Caco-2 (cell line): ENCODE data around the gene UBR4. TPM values are rescaled to one million over a fixed set of nuclear protein-coding genes. Genes with fewer than 3 reads are reported as not detected.
A peak's percentile ranks its signal among the peaks of the same experiment; 100 is the strongest.

Source experiments
- Bru-seq: library from RNA; stranded (reverse); fragments of 400-500 nt; gene quantifications from one replicate; lab custom pipeline; 2021; lab: Mats Ljungman, UMichigan
- BruChase-seq, 2 experiments: library from RNA; stranded (reverse); fragments of 400-500 nt; gene quantifications; one replicate each; lab custom pipeline; 2021; lab: Mats Ljungman, UMichigan
- BruUV-seq: library from RNA; stranded (reverse); fragments of 400-500 nt; replicated peaks from 2 replicates; lab custom pipeline; 2021; lab: Mats Ljungman, UMichigan
- CTCF ChIA-PET: fragments of 300-600 bp; sonication (Branson Sonifier 250); formaldehyde crosslinking; loops from one replicate; lab custom pipeline; 2022; ENCODE audit warnings: antibody characterized with exemption; lab: Charles Lee
- POLR2A ChIA-PET: fragments of 300-600 bp; sonication (Branson Sonifier 250); formaldehyde crosslinking; loops from one replicate; lab custom pipeline; 2022; ENCODE audit warnings: antibody characterized with exemption; lab: Charles Lee
- DNase-seq, 2 experiments: peaks; one replicate each; pipeline versions ENCODE4 v3.0.0 to v3.0.0-alpha.2; 2020 to 2022
- H3K27me3 ChIP-seq: replicated peaks from 2 replicates; pipeline ENCODE4 v1.6.0; 2011; ENCODE audit warnings: low read length; ENCODE audit not compliant: control insufficient read depth, insufficient read depth
- H3K36me3 ChIP-seq: 2 replicates; pipeline ENCODE4 v1.5.1; 2011; ENCODE audit warnings: low read length; ENCODE audit not compliant: control insufficient read depth, insufficient read depth
- H3K4me1 ChIP-seq: fragments of 250-450 bp; sonication (Bioruptor Pico); 2 replicates; pipeline ENCODE4 v1.5.1; 2020; ENCODE audit warnings: mild to moderate bottlenecking
- H3K4me3 ChIP-seq: 2 replicates; pipeline ENCODE4 v1.5.1; 2011; ENCODE audit warnings: low read depth, mild to moderate bottlenecking, control low read depth, low read length
- H3K9me3 ChIP-seq: fragments of 250-450 bp; sonication (Bioruptor Pico); 2 replicates; pipeline ENCODE4 v1.5.1; 2020; ENCODE audit warnings: mild to moderate bottlenecking, moderate library complexity
- H3K27ac Mint-ChIP-seq: one replicate; pipeline ENCODE4 v1.8.0; 2022; ENCODE audit warnings: mixed read lengths; ENCODE audit not compliant: unreplicated experiment
- H3K27me3 Mint-ChIP-seq: one replicate; pipeline ENCODE4 v1.8.0; 2022; ENCODE audit warnings: mixed read lengths; ENCODE audit not compliant: insufficient read depth, unreplicated experiment
- H3K36me3 Mint-ChIP-seq: one replicate; pipeline ENCODE4 v1.8.0; 2022; ENCODE audit warnings: mild to moderate bottlenecking, mixed read lengths; ENCODE audit not compliant: insufficient read depth, unreplicated experiment
- H3K4me1 Mint-ChIP-seq: one replicate; pipeline ENCODE4 v1.8.0; 2022; ENCODE audit warnings: low read depth, mixed read lengths; ENCODE audit not compliant: unreplicated experiment
- H3K4me3 Mint-ChIP-seq: one replicate; pipeline ENCODE4 v1.8.0; 2022; ENCODE audit warnings: mild to moderate bottlenecking, moderate library complexity, mixed read lengths; ENCODE audit not compliant: unreplicated experiment
- H3K9me3 Mint-ChIP-seq: one replicate; pipeline ENCODE4 v1.8.0; 2022; ENCODE audit warnings: mixed read lengths; ENCODE audit not compliant: unreplicated experiment
- intact Hi-C: fragments of 100-400 bp; cut with micrococcal nuclease; formaldehyde crosslinking; loops from one replicate; pipeline ENCODE4 v1.10.0; 2022; ENCODE audit not compliant: unreplicated experiment
- long read RNA-seq: library from polyadenylated mRNA; stranded (forward); transcript quantifications from one replicate; pipeline ENCODE4 v2.0.0, GENCODE V29; 2022
- total RNA-seq: library from RNA; stranded (reverse); gene quantifications from 2 replicates; pipeline ENCODE4 v1.2.3, GENCODE V29; 2022
- TF ChIP-seq, protein P1 (sequence below), 2 experiments: fragments of 200-600 bp in 1 of 2; IDR thresholded peaks; 1 replicate in 1 of 2; 2 replicates in 1 of 2; pipeline versions ENCODE4 v1.5.1 to v1.8.0; 2011 to 2022; ENCODE audit warnings: antibody characterized with exemption in 1 of 2, control low read depth in 1 of 2, inconsistent platforms in 1 of 2, low read depth in 1 of 2, low read length in 1 of 2, mild to moderate bottlenecking in 1 of 2, moderate library complexity in 1 of 2; ENCODE audit not compliant: insufficient read depth in 1 of 2, severe bottlenecking in 1 of 2, unreplicated experiment in 1 of 2

UBR4 gene
- 317 and 318 TPM in 2 replicates for total RNA-seq
- percentile 96 among the genes with signal in this experiment for Bru-seq, nascent RNA
- BruChase-seq, experiment 1, labeled RNA remaining after a 2-hour chase = percentile 96 among the genes with signal in this experiment
- percentile 97 among the genes with signal in this experiment for BruChase-seq, experiment 2, labeled RNA remaining after a 6-hour chase
- long read RNA-seq, partial matches to known transcripts = 70 of 87 reads
- long read RNA-seq, other reads (novel, unspliced or antisense) = 11 of 87 reads

DNA sequence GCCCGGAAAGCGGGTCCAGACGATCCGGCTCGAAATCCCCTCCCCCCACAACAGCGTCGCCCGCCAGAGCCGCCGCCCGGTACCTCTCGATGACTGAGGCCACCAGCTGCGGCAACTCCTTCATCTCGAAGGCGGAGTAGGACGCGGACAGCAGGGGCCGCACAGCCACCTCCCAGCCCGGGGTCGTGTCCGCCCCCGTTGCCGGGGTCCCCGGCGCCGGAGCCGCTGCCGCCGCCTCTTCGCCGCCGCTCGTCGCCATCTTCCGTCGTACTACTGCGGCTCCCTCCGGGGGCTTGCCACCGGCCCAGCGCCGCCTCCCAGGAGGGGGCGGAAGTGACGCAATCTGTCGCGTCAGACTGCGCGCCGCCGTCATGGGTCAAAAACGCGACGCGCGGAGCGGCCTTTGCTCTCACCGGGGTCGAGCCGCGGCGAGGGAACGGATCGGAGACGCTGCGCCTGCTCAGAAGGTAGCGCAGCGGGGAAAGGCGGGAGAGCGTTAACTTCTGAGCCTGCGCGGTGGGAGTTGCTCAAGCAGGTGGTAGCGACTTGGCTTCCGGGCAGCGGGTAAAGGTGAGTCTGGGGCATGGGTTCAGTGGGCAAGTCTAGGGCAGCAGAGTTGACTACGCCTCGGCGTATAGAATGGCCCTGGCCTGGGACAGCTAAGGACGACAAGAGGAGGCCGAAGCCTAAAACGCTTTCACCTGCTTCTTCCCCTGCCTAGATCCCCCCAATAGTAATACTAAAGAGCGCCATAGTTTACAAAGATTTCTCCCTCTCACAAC lies at the start of gene UBR4:
UBR4 (minus strand) TSS at position 277 of the 782 bp plus-strand sequence; CDS start at position 259, 18 bp downstream.
- H3K36me3 ChIP-seq = no peaks in the 10 kb centered on the region
- POLR2A ChIA-PET = interaction anchor here (1.2 kb wide), 1 partner anchor 14 kb away, joined by 7 read pairs; no protein-coding TSS in a partner anchor

DNA sequence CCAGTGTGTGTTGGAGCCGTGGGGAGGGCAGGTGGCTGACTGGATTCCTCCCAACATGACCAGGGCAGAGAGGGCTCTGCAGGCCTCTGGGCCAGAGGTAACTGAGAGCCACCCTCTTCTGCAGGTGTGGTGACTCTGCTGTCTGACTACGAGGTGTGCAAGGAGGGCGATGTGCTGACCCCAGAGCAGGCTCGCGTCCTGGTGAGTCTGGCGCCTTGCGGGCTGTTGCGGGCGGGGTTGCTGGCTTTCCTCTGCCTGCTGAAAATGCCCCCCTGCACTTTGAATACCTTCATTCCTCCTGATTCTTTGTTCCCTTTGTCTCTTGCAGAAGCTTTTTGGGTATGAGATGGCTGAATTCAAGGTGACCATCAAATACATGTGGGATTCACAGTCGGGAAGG lies 48.3 kb upstream of the UBR4 start:
- no peaks in the 10 kb centered on the region for H3K9me3 Mint-ChIP-seq
- H3K4me3 Mint-ChIP-seq = no peak overlapping the region
- no peaks in the 10 kb centered on the region for H3K4me1 ChIP-seq
- ChIA-PET CTCF (no interaction called here), POLR2A (no interaction called here)
- H3K36me3 Mint-ChIP-seq = peaks cover 68% of the 10 kb centered on the region
- intact Hi-C loops = loop anchor here (10.0 kb wide), 1 partner anchor 56 kb away; the partner anchor contains the start of genes AKR7A2 and SLC66A1
- no peak overlapping the region for H3K27ac Mint-ChIP-seq
- no peak overlapping the region for H3K4me3 ChIP-seq
- no peaks in the 10 kb centered on the region for H3K27me3 ChIP-seq
- TF ChIP-seq, protein P1, sequence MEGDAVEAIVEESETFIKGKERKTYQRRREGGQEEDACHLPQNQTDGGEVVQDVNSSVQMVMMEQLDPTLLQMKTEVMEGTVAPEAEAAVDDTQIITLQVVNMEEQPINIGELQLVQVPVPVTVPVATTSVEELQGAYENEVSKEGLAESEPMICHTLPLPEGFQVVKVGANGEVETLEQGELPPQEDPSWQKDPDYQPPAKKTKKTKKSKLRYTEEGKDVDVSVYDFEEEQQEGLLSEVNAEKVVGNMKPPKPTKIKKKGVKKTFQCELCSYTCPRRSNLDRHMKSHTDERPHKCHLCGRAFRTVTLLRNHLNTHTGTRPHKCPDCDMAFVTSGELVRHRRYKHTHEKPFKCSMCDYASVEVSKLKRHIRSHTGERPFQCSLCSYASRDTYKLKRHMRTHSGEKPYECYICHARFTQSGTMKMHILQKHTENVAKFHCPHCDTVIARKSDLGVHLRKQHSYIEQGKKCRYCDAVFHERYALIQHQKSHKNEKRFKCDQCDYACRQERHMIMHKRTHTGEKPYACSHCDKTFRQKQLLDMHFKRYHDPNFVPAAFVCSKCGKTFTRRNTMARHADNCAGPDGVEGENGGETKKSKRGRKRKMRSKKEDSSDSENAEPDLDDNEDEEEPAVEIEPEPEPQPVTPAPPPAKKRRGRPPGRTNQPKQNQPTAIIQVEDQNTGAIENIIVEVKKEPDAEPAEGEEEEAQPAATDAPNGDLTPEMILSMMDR (IDR thresholded peaks at IDR 0.05; ENCODE audit: insufficient read depth in 1 of 2, low read depth in 1 of 2, low read length in 1 of 2, severe bottlenecking in 1 of 2, unreplicated experiment in 1 of 2) = no peak
- no TSS peak for BruUV-seq
- no peak for DNase-seq
- no peaks in the 10 kb centered on the region; the same call in 1 of the 2 replicates for H3K36me3 ChIP-seq
- H3K9me3 ChIP-seq = no peaks in the 10 kb centered on the region
- H3K4me1 Mint-ChIP-seq = peaks cover 2% of the 10 kb centered on the region
- H3K27me3 Mint-ChIP-seq = no peaks in the 10 kb centered on the region

More for the DNA sequence above, at the start of gene UBR4:
- no TSS peak for BruUV-seq
- peaks cover 73% of the 10 kb centered on the region for H3K36me3 Mint-ChIP-seq
- H3K4me3 ChIP-seq = peak within 1 kb of the TSS; percentile 95
- no peaks in the 10 kb centered on the region for H3K9me3 Mint-ChIP-seq
- peak within 1 kb of the TSS; percentile 92 for H3K4me3 Mint-ChIP-seq
- no peaks in the 10 kb centered on the region for H3K9me3 ChIP-seq
- peaks cover 20% of the 10 kb centered on the region for H3K4me1 Mint-ChIP-seq
- peak; percentile 95 for DNase-seq
- CTCF ChIA-PET = interaction anchor here (1.7 kb wide), 1 partner anchor 30 kb away, joined by 4 read pairs; no protein-coding TSS in a partner anchor
- peaks cover 28% of the 10 kb centered on the region for H3K4me1 ChIP-seq
- H3K27me3 Mint-ChIP-seq = no peaks in the 10 kb centered on the region
- no peaks in the 10 kb centered on the region for H3K27me3 ChIP-seq
- TF ChIP-seq, protein P1 (IDR thresholded peaks at IDR 0.05; ENCODE audit: insufficient read depth in 1 of 2, low read depth in 1 of 2, low read length in 1 of 2, severe bottlenecking in 1 of 2, unreplicated experiment in 1 of 2) = no peak
- peak within 1 kb of the TSS; percentile 90 for H3K27ac Mint-ChIP-seq
- intact Hi-C loops = loop anchor here (5.0 kb wide), 1 partner anchor 33 kb away; no protein-coding TSS in a partner anchor
